PC-9 (cell line): ENCODE results near the gene B3GAT2.
"Not testable (repeated sequence)": the region's sequence is repeated elsewhere in the genome, so short reads cannot be mapped to it uniquely, and the experiment has no call there.

ENCODE experiments used
- CTCF ChIP-seq: fragments of 200-600 bp; sonication (generic); conservative IDR thresholded peaks from 2 replicates; pipeline ENCODE4 v1.6.1; 2017; ENCODE audit warnings: mixed run types, antibody characterized with exemption, mild to moderate bottlenecking, moderate library complexity
- EZH2 ChIP-seq: fragments of 200-600 bp; sonication (generic); IDR thresholded peaks from 2 replicates; pipeline ENCODE4 v1.8.0; 2017; ENCODE audit warnings: antibody characterized with exemption, low read depth

- not testable (repeated sequence) for TF ChIP-seq CTCF, EZH2
Observed at GRCh38 chr6:70944321-70944720, 12.5 kb downstream of the B3GAT2 start.
